ENCODE measurements around the gene BRIX1. TPM values are rescaled to one million over a fixed set of nuclear protein-coding genes. Genes with fewer than 3 reads are reported as not detected.

Gene BRIX1
- polyA plus RNA-seq, 1 donor (not counting 4 experiments of a cell fraction or from before 2014, with no cell fraction given), result 63.0 TPM

GRCh38 chr5:34886392-34887119 is 29.0 kb upstream of the BRIX1 start:
- Histone ChIP-seq H3K9ac (ENCODE audit: control insufficient read depth, extremely low read depth, insufficient read depth, low read length) (no peak overlapping the region), H3K79me2 (ENCODE audit: control insufficient read depth, insufficient read depth, low read length) (no peaks in the 10 kb centered on the region), H3K4me3 (ENCODE audit: control insufficient read depth in 2 of 3, extremely low read depth in 1 of 3, insufficient read depth in 2 of 3, low read depth in 1 of 3, low read length in 3 of 3) (no peak overlapping the region), H3K4me1 (ENCODE audit: control insufficient read depth, extremely low read depth, insufficient read depth, low read length) (no peaks in the 10 kb centered on the region), H3K27me3 (ENCODE audit: control insufficient read depth, extremely low read depth, insufficient read depth, low read length) (no peaks in the 10 kb centered on the region), H3K27ac (ENCODE audit: control insufficient read depth, insufficient read depth, low read length) (no peak overlapping the region), H3K36me3 (ENCODE audit: control insufficient read depth in 2 of 2, extremely low read depth in 1 of 2, insufficient read depth in 2 of 2, low read length in 2 of 2) (no peaks in the 10 kb centered on the region), H4K20me1 (ENCODE audit: control insufficient read depth, extremely low read depth, insufficient read depth, low read length) (no peaks in the 10 kb centered on the region), H2AFZ (ENCODE audit: control insufficient read depth, low read length) (no peak overlapping the region), H3K9me3 (ENCODE audit: control insufficient read depth, low read depth, low read length) (no peaks in the 10 kb centered on the region), H3K4me2 (ENCODE audit: control insufficient read depth, extremely low read depth, insufficient read depth, low read depth, low read length) (no peak overlapping the region), H3K9me1 (ENCODE audit: control insufficient read depth, extremely low read depth, insufficient read depth, low read length) (no peaks in the 10 kb centered on the region)
- dilution Hi-C loops (cut with MboI; ENCODE audit: extremely low pct_ligation_motif_present, low sequenced_read_pairs), result no loop called here
- FAIRE-seq (no peak), DNase-seq (ENCODE audit: low read depth, low spot score) (no peak)
- TF ChIP-seq EZH2 (IDR thresholded peaks at IDR 0.05; ENCODE audit: low read length), result no peak
- TF ChIP-seq CTCF (optimal IDR thresholded peaks at IDR 0.05 in 1 of 3, IDR thresholded peaks at IDR 0.05 in 1 of 3, conservative IDR thresholded peaks at IDR 0.05 in 1 of 3; ENCODE audit: extremely low read depth in 1 of 3, insufficient read depth in 2 of 3, low read length in 3 of 3), result no peak

GRCh38 chr5:34889394-34889793 is 26.1 kb upstream of the BRIX1 start:
- FAIRE-seq (no peak), DNase-seq (ENCODE audit: low read depth, low spot score) (no peak)
- Histone ChIP-seq H3K4me1 (ENCODE audit: control insufficient read depth, extremely low read depth, insufficient read depth, low read length) (no peaks in the 10 kb centered on the region), H3K9me3 (ENCODE audit: control insufficient read depth, low read depth, low read length) (no peaks in the 10 kb centered on the region), H3K27ac (ENCODE audit: control insufficient read depth, insufficient read depth, low read length) (no peak overlapping the region), H3K36me3 (ENCODE audit: control insufficient read depth in 2 of 2, extremely low read depth in 1 of 2, insufficient read depth in 2 of 2, low read length in 2 of 2) (no peaks in the 10 kb centered on the region), H3K4me2 (ENCODE audit: control insufficient read depth, extremely low read depth, insufficient read depth, low read depth, low read length) (no peak overlapping the region), H2AFZ (ENCODE audit: control insufficient read depth, low read length) (no peak overlapping the region), H3K9me1 (ENCODE audit: control insufficient read depth, extremely low read depth, insufficient read depth, low read length) (no peaks in the 10 kb centered on the region), H3K79me2 (ENCODE audit: control insufficient read depth, insufficient read depth, low read length) (no peaks in the 10 kb centered on the region), H4K20me1 (ENCODE audit: control insufficient read depth, extremely low read depth, insufficient read depth, low read length) (no peaks in the 10 kb centered on the region), H3K9ac (ENCODE audit: control insufficient read depth, extremely low read depth, insufficient read depth, low read length) (no peak overlapping the region), H3K4me3 (ENCODE audit: control insufficient read depth in 2 of 3, extremely low read depth in 1 of 3, insufficient read depth in 2 of 3, low read depth in 1 of 3, low read length in 3 of 3) (no peak overlapping the region), H3K27me3 (ENCODE audit: control insufficient read depth, extremely low read depth, insufficient read depth, low read length) (no peaks in the 10 kb centered on the region)
- TF ChIP-seq CTCF (optimal IDR thresholded peaks at IDR 0.05 in 1 of 3, IDR thresholded peaks at IDR 0.05 in 1 of 3, conservative IDR thresholded peaks at IDR 0.05 in 1 of 3; ENCODE audit: extremely low read depth in 1 of 3, insufficient read depth in 2 of 3, low read length in 3 of 3), result no peak
- no peak for TF ChIP-seq EZH2 (IDR thresholded peaks at IDR 0.05; ENCODE audit: low read length)
- dilution Hi-C loops (cut with MboI; ENCODE audit: extremely low pct_ligation_motif_present, low sequenced_read_pairs), result no loop called here

All from keratinocyte (primary cell).